Sigmoid colon (tissue), 7 donors: ENCODE results near the gene FIBCD1. TPM values are rescaled to one million over a fixed set of nuclear protein-coding genes. Genes with fewer than 3 reads are reported as not detected.

Experiments
- DNase-seq: peaks from one replicate; pipeline ENCODE4 v3.0.0-alpha.2; 2019
- H3K27ac ChIP-seq, 4 donors: fragments of 200-600 bp; sonication (generic); one replicate each; pipeline ENCODE4 v1.5.1; 2016 to 2019; ENCODE audit warnings: mild to moderate bottlenecking in 1 of 4
- H3K27me3 ChIP-seq, 3 donors: fragments of 200-600 bp; sonication (generic); one replicate each; pipeline ENCODE4 v1.5.1; 2019; ENCODE audit warnings: mild to moderate bottlenecking in 1 of 3
- H3K36me3 ChIP-seq, 4 donors: fragments of 200-600 bp; sonication (generic); one replicate each; pipeline ENCODE4 v1.5.1; 2016 to 2019
- H3K4me1 ChIP-seq, 4 donors: fragments of 200-600 bp; sonication (generic); one replicate each; pipeline ENCODE4 v1.5.1; 2017 to 2019
- H3K4me3 ChIP-seq, 4 donors: fragments of 200-600 bp; sonication (generic); one replicate each; pipeline ENCODE4 v1.5.1; 2017 to 2019; ENCODE audit warnings: mild to moderate bottlenecking in 2 of 4, moderate library complexity in 1 of 4
- H3K9me3 ChIP-seq, 4 donors: fragments of 200-600 bp in 3 of 4; sonication (generic) in 3 of 4; one replicate each; pipeline versions ENCODE4 v1.5.1 to v1.6.1; 2013 to 2019
- EP300 ChIP-seq, 4 donors: sonication (generic); formaldehyde crosslinking; IDR thresholded peaks; one replicate each; pipeline ENCODE4 v1.6.1; 2017; ENCODE audit warnings: antibody characterized with exemption in 4 of 4
- POLR2A ChIP-seq, 2 donors: fragments of 450-650 bp; IDR thresholded peaks; one replicate each; pipeline ENCODE4 v1.6.1; 2016; ENCODE audit warnings: antibody characterized with exemption in 2 of 2, mild to moderate bottlenecking in 2 of 2, moderate library complexity in 2 of 2
- POLR2AphosphoS5 ChIP-seq, 4 donors: sonication (generic); formaldehyde crosslinking; IDR thresholded peaks; one replicate each; pipeline ENCODE4 v1.6.1; 2017; ENCODE audit warnings: antibody characterized with exemption in 4 of 4
- WGBS, 2 donors: extraction: QIAGEN DNeasy Blood & Tissue Kit; methylation state at CpG; one replicate each; pipeline ENCODE4 v1.1.7; 2013; 5-methylcytosine and 5-hydroxymethylcytosine counted together
- intact Hi-C: fragments of 100-400 bp; cut with DNase I; formaldehyde crosslinking; loops from one replicate; pipeline ENCODE4 v1.15.1; 2023
- polyA plus RNA-seq, 3 donors: library from polyadenylated mRNA; stranded (reverse); fragments of 200-250 nt; gene quantifications; one replicate each; pipeline ENCODE4 v1.2.3, GENCODE V29; 2013
- total RNA-seq, 4 donors: library from RNA; depleted of rRNA; stranded (reverse); fragments of >200 nt; gene quantifications; one replicate each; pipeline ENCODE4 v1.1.0, GENCODE V29; 2016
- TF ChIP-seq, protein P1 (sequence below), 4 experiments: fragments of 450-650 bp in 3 of 4; fragments of 200-600 bp in 1 of 4; IDR thresholded peaks; one replicate each; pipeline ENCODE4 v1.5.1; 2016 to 2019; ENCODE audit warnings: antibody characterized with exemption in 4 of 4, mild to moderate bottlenecking in 3 of 4, moderate library complexity in 2 of 4
- donor health status: healthy with polysubstance abuse.
- donor health status: Bipolar disorder and iron deficiency.
- donor health status: healthy.

FIBCD1 gene
- total and polyA plus RNA-seq, 7 donors: 0.36 to 11.9 (median 10.6) TPM; not detected in 3

DNA sequence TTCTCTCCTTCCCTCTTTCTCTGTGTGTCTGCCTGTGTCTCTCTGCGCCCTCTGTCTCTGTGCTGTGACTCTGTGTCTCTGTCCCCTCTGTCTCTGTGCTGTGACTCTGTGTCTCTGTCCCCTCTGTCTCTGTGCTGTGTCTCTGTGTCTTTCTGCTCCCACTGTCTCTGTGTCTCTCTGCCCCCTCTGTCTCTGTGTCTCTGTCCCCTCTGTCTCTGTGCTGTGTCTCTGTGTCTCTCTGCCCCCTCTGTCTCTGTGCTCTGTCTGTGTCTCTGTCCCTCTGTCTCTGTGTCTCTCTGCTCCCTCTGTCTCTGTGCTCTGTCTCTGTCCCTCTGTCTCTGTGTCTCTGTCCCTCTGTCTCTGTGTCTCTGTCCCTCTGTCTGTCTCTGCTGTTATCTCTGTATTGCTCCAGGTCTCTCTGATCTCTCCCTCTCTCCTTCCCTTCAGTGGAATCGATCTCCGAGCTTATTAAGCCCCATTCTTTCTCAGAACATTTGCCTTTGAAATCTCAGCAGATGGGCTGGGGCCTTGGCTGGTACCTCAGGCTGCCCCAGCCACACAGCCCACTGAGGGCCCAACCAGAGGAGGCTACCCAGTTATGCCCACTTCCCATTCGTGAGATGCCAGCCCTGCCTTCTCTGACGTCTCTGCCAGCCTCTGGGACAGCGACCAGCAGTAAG, 33.4 kb upstream of the FIBCD1 start:
- no peak for DNase-seq
- H3K27me3 ChIP-seq: peaks cover 0 to 32% (median 17%) of the 10 kb centered on the region in 3 donors
- TF ChIP-seq POLR2A (IDR thresholded peaks at IDR 0.05): no peak
- TF ChIP-seq, protein P1, sequence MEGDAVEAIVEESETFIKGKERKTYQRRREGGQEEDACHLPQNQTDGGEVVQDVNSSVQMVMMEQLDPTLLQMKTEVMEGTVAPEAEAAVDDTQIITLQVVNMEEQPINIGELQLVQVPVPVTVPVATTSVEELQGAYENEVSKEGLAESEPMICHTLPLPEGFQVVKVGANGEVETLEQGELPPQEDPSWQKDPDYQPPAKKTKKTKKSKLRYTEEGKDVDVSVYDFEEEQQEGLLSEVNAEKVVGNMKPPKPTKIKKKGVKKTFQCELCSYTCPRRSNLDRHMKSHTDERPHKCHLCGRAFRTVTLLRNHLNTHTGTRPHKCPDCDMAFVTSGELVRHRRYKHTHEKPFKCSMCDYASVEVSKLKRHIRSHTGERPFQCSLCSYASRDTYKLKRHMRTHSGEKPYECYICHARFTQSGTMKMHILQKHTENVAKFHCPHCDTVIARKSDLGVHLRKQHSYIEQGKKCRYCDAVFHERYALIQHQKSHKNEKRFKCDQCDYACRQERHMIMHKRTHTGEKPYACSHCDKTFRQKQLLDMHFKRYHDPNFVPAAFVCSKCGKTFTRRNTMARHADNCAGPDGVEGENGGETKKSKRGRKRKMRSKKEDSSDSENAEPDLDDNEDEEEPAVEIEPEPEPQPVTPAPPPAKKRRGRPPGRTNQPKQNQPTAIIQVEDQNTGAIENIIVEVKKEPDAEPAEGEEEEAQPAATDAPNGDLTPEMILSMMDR (IDR thresholded peaks at IDR 0.05): no peak
- TF ChIP-seq EP300 (IDR thresholded peaks at IDR 0.05): no peak
- no peaks in the 10 kb centered on the region for H3K4me1 ChIP-seq
- H3K9me3 ChIP-seq: no peaks in the 10 kb centered on the region
- no peak overlapping the region for H3K4me3 ChIP-seq
- 64 to 72% methylated on average over 6 of the region's 6 CpGs for WGBS, 2 donors
- intact Hi-C loops: no loop called here
- no peak overlapping the region for H3K27ac ChIP-seq
- H3K36me3 ChIP-seq: no peaks in the 10 kb centered on the region

DNA sequence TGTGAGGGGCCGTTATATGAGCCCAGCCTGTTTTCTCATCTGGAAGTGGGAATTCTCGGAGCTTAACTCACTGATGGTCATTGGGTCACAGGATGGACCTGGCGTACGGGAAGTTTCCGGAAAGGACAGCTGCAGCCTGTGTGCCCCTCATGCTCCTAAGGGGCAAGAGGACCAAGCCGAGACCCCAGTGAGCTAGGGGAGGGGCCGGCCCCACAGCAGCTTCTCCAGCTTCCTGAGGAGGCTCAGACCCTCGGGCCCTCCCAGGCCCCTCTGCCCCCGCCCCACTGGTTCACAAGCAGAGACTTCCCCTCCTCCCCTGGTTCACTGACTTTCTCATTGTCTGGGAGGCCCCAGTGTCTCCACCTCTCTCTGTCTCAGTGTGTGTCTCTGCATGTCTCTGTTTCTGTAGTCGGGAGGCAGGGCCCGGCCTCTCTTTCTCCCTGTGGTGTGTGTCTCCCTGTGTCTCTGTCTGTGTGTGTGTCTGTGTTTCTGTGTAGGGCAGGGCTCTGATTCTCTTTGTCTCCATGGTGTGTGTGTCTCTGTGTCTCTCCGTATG, 32.3 kb upstream of the FIBCD1 start:
- intact Hi-C loops: no loop called here
- Histone ChIP-seq H3K27ac (no peak overlapping the region), H3K4me1 (no peaks in the 10 kb centered on the region), H3K9me3 (no peaks in the 10 kb centered on the region), H3K4me3 (no peak overlapping the region), H3K27me3 (peaks cover 0 to 32% (median 17%) of the 10 kb centered on the region in 3 donors), H3K36me3 (no peaks in the 10 kb centered on the region)
- TF ChIP-seq EP300 (IDR thresholded peaks at IDR 0.05) (no peak), POLR2AphosphoS5 (IDR thresholded peaks at IDR 0.05) (no peak), POLR2A (IDR thresholded peaks at IDR 0.05) (no peak)
- TF ChIP-seq, protein P1 (IDR thresholded peaks at IDR 0.05): no peak
- DNase-seq: no peak
- 73 to 78% methylated on average over 12 of the region's 12 CpGs for WGBS, 2 donors

- intact Hi-C loops: no loop called here
- Histone ChIP-seq H3K9me3 (no peaks in the 10 kb centered on the region), H3K27me3 (peaks cover 0 to 32% (median 17%) of the 10 kb centered on the region in 3 donors), H3K36me3 (no peaks in the 10 kb centered on the region), H3K4me3 (no peak overlapping the region), H3K4me1 (no peaks in the 10 kb centered on the region), H3K27ac (no peak overlapping the region)
- 81 to 89% methylated on average over 3 of the region's 3 CpGs for WGBS, 2 donors
- TF ChIP-seq POLR2AphosphoS5 (IDR thresholded peaks at IDR 0.05) (no peak), EP300 (IDR thresholded peaks at IDR 0.05) (no peak), POLR2A (IDR thresholded peaks at IDR 0.05) (no peak)
- TF ChIP-seq, protein P1 (IDR thresholded peaks at IDR 0.05): no peak
- no peak for DNase-seq
These were observed 31.8 kb upstream of the FIBCD1 start for GRCh38 chr9:130970855-130971254.

DNA sequence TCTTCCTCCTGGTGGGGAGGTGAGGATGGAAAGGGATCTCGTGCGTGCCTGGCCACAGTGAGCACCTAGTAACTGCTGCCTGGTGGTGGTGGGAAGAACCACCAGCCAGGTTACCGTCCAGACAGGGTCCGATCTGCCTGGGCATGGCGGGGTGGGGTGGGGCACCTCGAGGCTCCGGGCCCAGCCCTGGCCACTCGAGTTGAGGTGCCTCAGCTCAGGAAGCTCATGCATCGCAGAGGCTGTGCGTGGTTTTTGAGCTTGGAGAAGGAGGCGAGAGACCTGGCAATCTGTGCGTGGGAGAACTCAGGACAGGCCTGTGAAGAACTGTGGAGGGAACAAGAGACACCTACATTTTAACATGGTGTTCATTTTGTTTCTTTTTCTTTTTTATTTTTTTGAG, 31.0 kb upstream of the FIBCD1 start:
- H3K4me3 ChIP-seq: no peak overlapping the region
- H3K36me3 ChIP-seq: no peaks in the 10 kb centered on the region
- H3K27me3 ChIP-seq: peaks cover 0 to 32% (median 17%) of the 10 kb centered on the region in 3 donors
- H3K4me1 ChIP-seq: no peaks in the 10 kb centered on the region
- H3K27ac ChIP-seq: no peak overlapping the region
- no peak for TF ChIP-seq POLR2A (IDR thresholded peaks at IDR 0.05)
- TF ChIP-seq EP300 (IDR thresholded peaks at IDR 0.05): no peak
- TF ChIP-seq, protein P1 (IDR thresholded peaks at IDR 0.05): no peak
- no peak for TF ChIP-seq POLR2AphosphoS5 (IDR thresholded peaks at IDR 0.05)
- intact Hi-C loops: no loop called here
- 78 to 85% methylated on average over 12 of the region's 12 CpGs for WGBS, 2 donors
- H3K9me3 ChIP-seq: no peaks in the 10 kb centered on the region
- no peak for DNase-seq
